Spleen (tissue), 7 donors: Measurements from ENCODE around the gene PALMD.

Source experiments
- POLR2AphosphoS5 ChIP-seq, 3 donors: sonication (generic); formaldehyde crosslinking; IDR thresholded peaks; one replicate each; pipeline ENCODE4 v1.5.1; 2017; ENCODE audit warnings: antibody characterized with exemption in 3 of 3
- TF ChIP-seq, protein P1 (sequence below), 11 experiments: fragments of 200-600 bp in 7 of 11; fragments of 450-650 bp in 4 of 11; sonication (generic) in 4 of 11; IDR thresholded peaks in 8 of 11; conservative IDR thresholded peaks in 3 of 11; 1 replicate in 7 of 11; 2 replicates in 4 of 11; pipeline versions ENCODE4 v1.4.0 to v1.8.0; 2016 to 2021; ENCODE audit warnings: antibody characterized with exemption in 11 of 11, inconsistent platforms in 4 of 11, mild to moderate bottlenecking in 1 of 11
- donor health status: DM: no; HTN: no; CAD: no; lungs with moderate emphysema.
- donor health status: DM: no; HTN: no; CAD: no.
- donor health status: DM: no; HTN: no; CAD: no.

- TF ChIP-seq, protein P1, sequence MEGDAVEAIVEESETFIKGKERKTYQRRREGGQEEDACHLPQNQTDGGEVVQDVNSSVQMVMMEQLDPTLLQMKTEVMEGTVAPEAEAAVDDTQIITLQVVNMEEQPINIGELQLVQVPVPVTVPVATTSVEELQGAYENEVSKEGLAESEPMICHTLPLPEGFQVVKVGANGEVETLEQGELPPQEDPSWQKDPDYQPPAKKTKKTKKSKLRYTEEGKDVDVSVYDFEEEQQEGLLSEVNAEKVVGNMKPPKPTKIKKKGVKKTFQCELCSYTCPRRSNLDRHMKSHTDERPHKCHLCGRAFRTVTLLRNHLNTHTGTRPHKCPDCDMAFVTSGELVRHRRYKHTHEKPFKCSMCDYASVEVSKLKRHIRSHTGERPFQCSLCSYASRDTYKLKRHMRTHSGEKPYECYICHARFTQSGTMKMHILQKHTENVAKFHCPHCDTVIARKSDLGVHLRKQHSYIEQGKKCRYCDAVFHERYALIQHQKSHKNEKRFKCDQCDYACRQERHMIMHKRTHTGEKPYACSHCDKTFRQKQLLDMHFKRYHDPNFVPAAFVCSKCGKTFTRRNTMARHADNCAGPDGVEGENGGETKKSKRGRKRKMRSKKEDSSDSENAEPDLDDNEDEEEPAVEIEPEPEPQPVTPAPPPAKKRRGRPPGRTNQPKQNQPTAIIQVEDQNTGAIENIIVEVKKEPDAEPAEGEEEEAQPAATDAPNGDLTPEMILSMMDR (IDR thresholded peaks at IDR 0.05 in 8 of 11, conservative IDR thresholded peaks at IDR 0.05 in 3 of 11): no peak
- TF ChIP-seq POLR2AphosphoS5 (IDR thresholded peaks at IDR 0.05): no peak
These were observed 15.9 kb downstream of the PALMD start for GRCh38 chr1:99661780-99662179.
